HEK293 (cell line): Measurements from ENCODE around the gene RNASEH1.
A peak's percentile ranks its signal among the peaks of the same experiment; 100 is the strongest.

Experiments
- CTCF ChIA-PET: fragments of 350-600 bp; formaldehyde crosslinking; extraction: SDS; loops from one replicate; lab custom pipeline; 2021; ENCODE audit warnings: antibody characterized with exemption; lab: Yijun Ruan, JAX
- POLR2A ChIA-PET: fragments of 300-600 bp; formaldehyde crosslinking; extraction: SDS; loops from one replicate; lab custom pipeline; 2020; ENCODE audit warnings: antibody characterized with exemption, inconsistent platforms; lab: Yijun Ruan, JAX
- H3K27ac ChIP-seq: fragments of 200-500 bp; sonication (Bioruptor generic); 2 replicates; pipeline ENCODE4 v1.5.1; 2014; ENCODE audit warnings: low read depth, low read length, control low read depth, inconsistent platforms; ENCODE audit errors: extremely low read depth
- H3K36me3 ChIP-seq, 2 experiments: fragments of 200-500 bp in 1 of 2; sonication (Bioruptor generic) in 1 of 2; 1 replicate in 1 of 2; 2 replicates in 1 of 2; pipeline ENCODE4 v1.5.1; 2014 to 2017; ENCODE audit warnings: inconsistent platforms in 2 of 2, low read length in 2 of 2; ENCODE audit not compliant: control insufficient read depth in 2 of 2, insufficient read depth in 1 of 2
- H3K4me1 ChIP-seq: fragments of 200-500 bp; sonication (Bioruptor generic); 2 replicates; pipeline ENCODE4 v1.5.1; 2014; ENCODE audit warnings: mild to moderate bottlenecking, low read length, inconsistent platforms; ENCODE audit not compliant: control insufficient read depth, insufficient read depth
- H3K4me3 ChIP-seq: 2 replicates; pipeline ENCODE4 v1.5.1; 2011; ENCODE audit warnings: low read depth, mild to moderate bottlenecking, control low read depth, low read length, moderate library complexity
- H3K9me3 ChIP-seq: fragments of 200-500 bp; sonication (Bioruptor generic); 2 replicates; pipeline ENCODE4 v1.5.1; 2014; ENCODE audit warnings: low read depth, low read length, inconsistent platforms; ENCODE audit not compliant: control insufficient read depth, insufficient read depth
- KLF1 ChIP-seq: fragments of 450-650 bp; formaldehyde crosslinking; IDR thresholded peaks from 2 replicates; pipeline ENCODE4 v1.5.1; 2016; ENCODE audit warnings: missing biosample characterization, missing genetic modification characterization
- KLF16 ChIP-seq: fragments of 450-650 bp; formaldehyde crosslinking; IDR thresholded peaks from 2 replicates; pipeline ENCODE4 v1.5.1; 2017; ENCODE audit warnings: missing biosample characterization, missing genetic modification characterization
- KLF7 ChIP-seq: fragments of 450-650 bp; formaldehyde crosslinking; IDR thresholded peaks from 2 replicates; pipeline ENCODE4 v1.5.1; 2016; ENCODE audit warnings: missing biosample characterization, missing genetic modification characterization, borderline replicate concordance
- OVOL3 ChIP-seq: fragments of 450-650 bp; formaldehyde crosslinking; IDR thresholded peaks from 2 replicates; pipeline ENCODE4 v1.5.1; 2016; ENCODE audit warnings: missing biosample characterization, missing genetic modification characterization
- PATZ1 ChIP-seq: fragments of 450-650 bp; formaldehyde crosslinking; IDR thresholded peaks from 2 replicates; pipeline ENCODE4 v1.5.1; 2016; ENCODE audit warnings: missing biosample characterization, missing genetic modification characterization
- PRDM6 ChIP-seq: fragments of 450-650 bp; formaldehyde crosslinking; IDR thresholded peaks from 2 replicates; pipeline ENCODE4 v1.5.1; 2017; ENCODE audit warnings: missing biosample characterization, missing genetic modification characterization
- SETDB1 ChIP-seq: IDR thresholded peaks from one replicate; pipeline ENCODE4 v1.6.1; 2017; ENCODE audit warnings: mild to moderate bottlenecking, low read length, moderate library complexity, mixed read lengths; ENCODE audit not compliant: insufficient read length
- ZFHX2 ChIP-seq: fragments of 450-650 bp; formaldehyde crosslinking; conservative IDR thresholded peaks from 2 replicates; pipeline ENCODE4 v1.5.1; 2016; ENCODE audit warnings: missing biosample characterization, missing genetic modification characterization
- ZFP69B ChIP-seq: fragments of 450-650 bp; formaldehyde crosslinking; IDR thresholded peaks from 2 replicates; pipeline ENCODE4 v1.5.1; 2016; ENCODE audit warnings: missing biosample characterization, missing genetic modification characterization
- ZNF114 ChIP-seq: fragments of 450-650 bp; formaldehyde crosslinking; IDR thresholded peaks from 2 replicates; pipeline ENCODE4 v1.5.0; 2017; ENCODE audit warnings: missing biosample characterization, missing genetic modification characterization
- ZNF133 ChIP-seq: fragments of 450-650 bp; formaldehyde crosslinking; IDR thresholded peaks from 2 replicates; pipeline ENCODE4 v1.5.1; 2016; ENCODE audit warnings: missing biosample characterization, missing genetic modification characterization
- ZNF169 ChIP-seq: fragments of 450-650 bp; formaldehyde crosslinking; IDR thresholded peaks from 2 replicates; pipeline ENCODE4 v1.5.1; 2016; ENCODE audit warnings: missing biosample characterization, missing genetic modification characterization
- ZNF211 ChIP-seq: fragments of 450-650 bp; formaldehyde crosslinking; IDR thresholded peaks from 2 replicates; pipeline ENCODE4 v1.5.1; 2016; ENCODE audit warnings: low read depth, missing biosample characterization, missing genetic modification characterization
- ZNF274 ChIP-seq, 2 experiments: fragments of 200-500 bp in 1 of 2; fragments of 450-650 bp in 1 of 2; sonication (Bioruptor generic) in 1 of 2; formaldehyde crosslinking in 1 of 2; IDR thresholded peaks; 2 replicates each; pipeline versions ENCODE4 v1.5.1 to v1.6.1; 2014 to 2016; ENCODE audit warnings: borderline replicate concordance in 1 of 2, inconsistent platforms in 1 of 2, low read length in 1 of 2, missing biosample characterization in 1 of 2, missing genetic modification characterization in 1 of 2
- ZNF324 ChIP-seq: fragments of 450-650 bp; formaldehyde crosslinking; IDR thresholded peaks from 2 replicates; pipeline ENCODE4 v1.5.1; 2016; ENCODE audit warnings: missing biosample characterization, missing genetic modification characterization
- ZNF404 ChIP-seq: fragments of 450-650 bp; formaldehyde crosslinking; IDR thresholded peaks from 2 replicates; pipeline ENCODE4 v1.5.1; 2017; ENCODE audit warnings: missing biosample characterization, missing genetic modification characterization
- ZNF544 ChIP-seq: fragments of 450-650 bp; formaldehyde crosslinking; IDR thresholded peaks from 2 replicates; pipeline ENCODE4 v1.5.0; 2017; ENCODE audit warnings: missing biosample characterization, missing genetic modification characterization
- ZNF629 ChIP-seq: fragments of 450-650 bp; formaldehyde crosslinking; IDR thresholded peaks from 2 replicates; pipeline ENCODE4 v1.5.1; 2017; ENCODE audit warnings: missing biosample characterization, missing genetic modification characterization
- TF ChIP-seq, protein P1 (sequence below): fragments of 450-650 bp; formaldehyde crosslinking; IDR thresholded peaks from 2 replicates; pipeline ENCODE4 v1.5.1; 2016; ENCODE audit warnings: missing biosample characterization, missing genetic modification characterization

RNASEH1 gene

GRCh38 chr2:3512086-3512485 lies 46.0 kb downstream of the RNASEH1 start:
- no peak for TF ChIP-seq ZNF114 (tag by site-specific recombination)
- TF ChIP-seq ZFHX2, result no peak
- TF ChIP-seq ZNF169 (tag by site-specific recombination), result no peak
- TF ChIP-seq KLF7 (tag by site-specific recombination), result no peak
- no peak for TF ChIP-seq PRDM6 (tag by site-specific recombination)
- TF ChIP-seq ZNF629 (tag by site-specific recombination), result no peak
- TF ChIP-seq KLF16 (tag by site-specific recombination), result no peak
- TF ChIP-seq, protein P1, sequence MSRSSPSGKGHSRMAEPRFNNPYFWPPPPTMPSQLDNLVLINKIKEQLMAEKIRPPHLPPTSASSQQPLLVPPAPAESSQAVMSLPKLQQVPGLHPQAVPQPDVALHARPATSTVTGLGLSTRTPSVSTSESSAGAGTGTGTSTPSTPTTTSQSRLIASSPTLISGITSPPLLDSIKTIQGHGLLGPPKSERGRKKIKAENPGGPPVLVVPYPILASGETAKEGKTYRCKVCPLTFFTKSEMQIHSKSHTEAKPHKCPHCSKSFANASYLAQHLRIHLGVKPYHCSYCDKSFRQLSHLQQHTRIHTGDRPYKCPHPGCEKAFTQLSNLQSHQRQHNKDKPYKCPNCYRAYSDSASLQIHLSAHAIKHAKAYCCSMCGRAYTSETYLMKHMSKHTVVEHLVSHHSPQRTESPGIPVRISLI (tag by site-specific recombination), result no peak
- TF ChIP-seq SETDB1, result no peak
- no peak for TF ChIP-seq ZNF211 (tag by site-specific recombination)
- no peak for TF ChIP-seq OVOL3 (tag by site-specific recombination)
- H3K4me3 ChIP-seq, result no peak overlapping the region
- no peak overlapping the region for H3K27ac ChIP-seq
- ChIA-PET CTCF (no interaction called here), POLR2A (no interaction called here)
- no peaks in the 10 kb centered on the region for H3K9me3 ChIP-seq
- H3K36me3 ChIP-seq, result peaks cover 3 to 50% of the 10 kb centered on the region in 2 experiments
- no peaks in the 10 kb centered on the region for H3K4me1 ChIP-seq

- ChIA-PET CTCF (interaction anchor here (0.8 to 1.4 kb wide), 2 partner anchors 43 to 146 kb away, joined by 4 read pairs; no protein-coding TSS in a partner anchor), POLR2A (no interaction called here)
- Histone ChIP-seq H3K9me3 (no peaks in the 10 kb centered on the region), H3K27ac (no peak overlapping the region), H3K4me3 (no peak overlapping the region), H3K36me3 (peaks cover 3 to 38% of the 10 kb centered on the region in 2 experiments), H3K4me1 (no peaks in the 10 kb centered on the region)
- TF ChIP-seq KLF1, result peak; percentile 47; the same call in 1 of the 2 replicates
- TF ChIP-seq ZNF544 (tag by site-specific recombination), result no peak
Observed at GRCh38 chr2:3505771-3506170, 52.4 kb downstream of the RNASEH1 start.

- POLR2A ChIA-PET, result no interaction called here
- H3K4me3 ChIP-seq, result no peak overlapping the region
- H3K36me3 ChIP-seq, result peaks cover 3 to 42% of the 10 kb centered on the region in 2 experiments
- no peak for TF ChIP-seq ZNF324 (tag by site-specific recombination)
- TF ChIP-seq PATZ1 (tag by site-specific recombination), result no peak
- no peak for TF ChIP-seq ZNF133 (tag by site-specific recombination)
- TF ChIP-seq ZNF274 (IDR thresholded peaks at IDR 0.05; ENCODE audit: low read length), result no peak
- no peak for TF ChIP-seq ZNF274 (tag by site-specific recombination; IDR thresholded peaks at IDR 0.05; ENCODE audit: borderline replicate concordance)
- TF ChIP-seq ZNF404 (tag by site-specific recombination), result no peak
- TF ChIP-seq ZFP69B (tag by site-specific recombination), result no peak
- H3K27ac ChIP-seq, result no peak overlapping the region
- CTCF ChIA-PET, result interaction anchor here (0.6 to 1.1 kb wide), 2 partner anchors 63 to 81 kb away, joined by 3 read pairs; no protein-coding TSS in a partner anchor
- no peaks in the 10 kb centered on the region for H3K4me1 ChIP-seq
- H3K9me3 ChIP-seq, result no peaks in the 10 kb centered on the region
Observed at GRCh38 chr2:3504741-3505140, 53.4 kb downstream of the RNASEH1 start.
